AG10803 (cell line): ENCODE results near the gene OR4F6.

Experiments used
- DNase-seq: peaks from one replicate; pipeline ENCODE4 v3.0.0; 2010; ENCODE audit warnings: low read depth
- H3K4me3 ChIP-seq: 2 replicates; pipeline ENCODE4 v1.5.1; 2011; ENCODE audit warnings: mild to moderate bottlenecking, low read length, control low read depth
- TF ChIP-seq, protein P1 (sequence below): conservative IDR thresholded peaks from 2 replicates; pipeline ENCODE4 v1.5.1; 2011; ENCODE audit warnings: mild to moderate bottlenecking, low read length, control low read depth, inconsistent platforms

OR4F6 gene

GRCh38 chr15:101803676-101804075 lies 367 bp downstream of the OR4F6 start:
- H3K4me3 ChIP-seq = no peak overlapping the region
- TF ChIP-seq, protein P1, sequence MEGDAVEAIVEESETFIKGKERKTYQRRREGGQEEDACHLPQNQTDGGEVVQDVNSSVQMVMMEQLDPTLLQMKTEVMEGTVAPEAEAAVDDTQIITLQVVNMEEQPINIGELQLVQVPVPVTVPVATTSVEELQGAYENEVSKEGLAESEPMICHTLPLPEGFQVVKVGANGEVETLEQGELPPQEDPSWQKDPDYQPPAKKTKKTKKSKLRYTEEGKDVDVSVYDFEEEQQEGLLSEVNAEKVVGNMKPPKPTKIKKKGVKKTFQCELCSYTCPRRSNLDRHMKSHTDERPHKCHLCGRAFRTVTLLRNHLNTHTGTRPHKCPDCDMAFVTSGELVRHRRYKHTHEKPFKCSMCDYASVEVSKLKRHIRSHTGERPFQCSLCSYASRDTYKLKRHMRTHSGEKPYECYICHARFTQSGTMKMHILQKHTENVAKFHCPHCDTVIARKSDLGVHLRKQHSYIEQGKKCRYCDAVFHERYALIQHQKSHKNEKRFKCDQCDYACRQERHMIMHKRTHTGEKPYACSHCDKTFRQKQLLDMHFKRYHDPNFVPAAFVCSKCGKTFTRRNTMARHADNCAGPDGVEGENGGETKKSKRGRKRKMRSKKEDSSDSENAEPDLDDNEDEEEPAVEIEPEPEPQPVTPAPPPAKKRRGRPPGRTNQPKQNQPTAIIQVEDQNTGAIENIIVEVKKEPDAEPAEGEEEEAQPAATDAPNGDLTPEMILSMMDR = no peak
- DNase-seq = peak; percentile 39

GRCh38 chr15:101804375-101804774 lies 1.1 kb downstream of the OR4F6 start:
- DNase-seq = no peak

GRCh38 chr15:101804941-101805340 lies 1.6 kb downstream of the OR4F6 start:
- H3K4me3 ChIP-seq = no peak overlapping the region
- no peak for DNase-seq
- TF ChIP-seq, protein P1 = no peak

More at GRCh38 chr15:101804375-101804774, 1.1 kb downstream of the OR4F6 start:
- TF ChIP-seq, protein P1 = no peak
- H3K4me3 ChIP-seq = no peak overlapping the region

DNA sequence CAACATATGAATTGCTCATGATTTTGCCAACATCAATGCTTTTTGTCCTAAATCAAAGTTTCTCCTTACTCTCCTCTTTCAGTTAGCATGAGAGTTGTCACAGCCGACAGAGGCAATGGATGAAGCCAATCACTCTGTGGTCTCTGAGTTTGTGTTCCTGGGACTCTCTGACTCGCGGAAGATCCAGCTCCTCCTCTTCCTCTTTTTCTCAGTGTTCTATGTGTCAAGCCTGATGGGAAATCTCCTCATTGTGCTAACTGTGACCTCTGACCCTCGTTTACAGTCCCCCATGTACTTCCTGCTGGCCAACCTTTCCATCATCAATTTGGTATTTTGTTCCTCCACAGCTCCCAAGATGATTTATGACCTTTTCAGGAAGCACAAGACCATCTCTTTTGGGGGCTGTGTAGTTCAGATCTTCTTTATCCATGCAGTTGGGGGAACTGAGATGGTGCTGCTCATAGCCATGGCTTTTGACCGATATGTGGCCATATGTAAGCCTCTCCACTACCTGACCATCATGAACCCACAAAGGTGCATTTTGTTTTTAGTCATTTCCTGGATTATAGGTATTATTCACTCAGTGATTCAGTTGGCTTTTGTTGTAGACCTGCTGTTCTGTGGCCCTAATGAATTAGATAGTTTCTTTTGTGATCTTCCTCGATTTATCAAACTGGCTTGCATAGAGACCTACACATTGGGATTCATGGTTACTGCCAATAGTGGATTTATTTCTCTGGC lies 2.5 kb downstream of the OR4F6 start:
- DNase-seq = no peak
- TF ChIP-seq, protein P1 = no peak
- H3K4me3 ChIP-seq = no peak overlapping the region

DNA sequence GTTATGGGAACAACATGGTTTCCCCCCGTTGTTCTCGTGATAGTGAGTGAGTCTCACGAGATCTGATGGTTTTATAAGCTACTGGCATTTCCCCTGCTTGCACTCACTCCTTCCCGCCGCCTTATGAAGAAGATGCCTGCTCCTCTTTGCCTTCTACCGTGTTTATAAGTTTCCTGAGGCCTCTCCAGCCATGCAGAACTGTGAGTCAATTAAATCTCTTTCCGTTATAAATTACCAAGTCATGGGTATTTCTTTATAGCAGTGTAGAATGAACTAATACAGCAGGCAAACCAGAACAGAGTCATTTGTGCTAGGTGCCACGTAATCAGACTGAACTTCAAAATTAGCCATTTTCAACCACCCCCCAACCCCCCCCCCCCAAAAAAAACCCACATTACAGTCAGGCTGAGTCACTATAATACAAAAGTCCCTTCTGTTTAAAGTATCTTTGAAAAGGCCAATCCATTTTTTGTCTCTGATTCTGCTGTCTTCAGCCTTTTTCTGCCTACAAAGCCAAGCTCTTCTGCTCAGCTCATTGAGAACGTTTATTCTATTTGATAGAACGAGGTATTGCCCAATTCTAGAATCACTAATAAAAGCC lies 4.1 kb downstream of the OR4F6 start:
- DNase-seq = peak; percentile 74
- no peak overlapping the region for H3K4me3 ChIP-seq
- TF ChIP-seq, protein P1 = no peak

- DNase-seq = peak; percentile 68
- TF ChIP-seq, protein P1 = no peak
- H3K4me3 ChIP-seq = no peak overlapping the region
Observed at GRCh38 chr15:101808201-101808600, 4.9 kb downstream of the OR4F6 start.

DNA sequence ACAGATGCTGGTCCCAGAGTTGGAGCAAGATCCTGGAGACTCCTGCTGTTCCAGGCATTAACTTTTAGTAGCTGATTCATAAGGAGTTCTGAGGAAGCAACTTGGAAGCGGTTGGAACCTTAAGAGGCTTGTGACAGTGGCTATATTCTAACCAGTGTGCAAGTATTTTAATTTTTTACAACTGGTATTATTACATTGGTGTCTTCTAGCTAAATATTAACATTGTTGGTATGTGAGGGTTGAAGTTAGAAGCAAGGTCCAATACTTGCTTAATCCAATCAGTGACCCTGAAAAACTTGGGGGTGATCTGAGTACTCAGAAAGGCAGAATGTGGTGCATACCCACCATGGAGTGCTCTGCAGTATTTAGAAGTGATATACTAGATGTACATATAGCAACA lies 7.1 kb downstream of the OR4F6 start:
- TF ChIP-seq, protein P1 = no peak
- DNase-seq = no peak
- no peak overlapping the region for H3K4me3 ChIP-seq
